ENCODE measurements around the gene STARD5. TPM values are rescaled to one million over a fixed set of nuclear protein-coding genes. Genes with fewer than 3 reads are reported as not detected.

The STARD5 gene
- total and polyA plus RNA-seq, 2 experiments from 2014 or later = 3.8 to 10.1 TPM

- H3K27ac ChIP-seq (ENCODE audit: low read depth) = no peak overlapping the region
- peaks cover 19% of the 10 kb centered on the region for H3K9me3 Mint-ChIP-seq
- no peaks in the 10 kb centered on the region for H3K4me1 Mint-ChIP-seq
- H3K27me3 Mint-ChIP-seq (ENCODE audit: insufficient read depth, low read depth, poor library complexity) = peaks cover 5% of the 10 kb centered on the region
- H3K27ac Mint-ChIP-seq = no peak overlapping the region
- no peak overlapping the region for H2AFZ ChIP-seq
- no peaks in the 10 kb centered on the region for H3F3A ChIP-seq (replicated peaks; ENCODE audit: low read depth)
- H3K4me1 ChIP-seq (ENCODE audit: insufficient read depth) = no peaks in the 10 kb centered on the region
- ATAC-seq (no peak), DNase-seq (ENCODE audit: low spot score) (no peak)
- H3K79me2 ChIP-seq (replicated peaks; ENCODE audit: insufficient read depth) = no peaks in the 10 kb centered on the region
- no peak overlapping the region for H3K4me3 Mint-ChIP-seq
- no peak overlapping the region for H3K4me2 ChIP-seq
- H3K36me3 Mint-ChIP-seq (ENCODE audit: low read depth) = peaks cover 10% of the 10 kb centered on the region
- H3K27me3 ChIP-seq (ENCODE audit: insufficient read depth) = no peaks in the 10 kb centered on the region
- H3K4me3 ChIP-seq = no peak overlapping the region
- H4K20me1 ChIP-seq (replicated peaks; ENCODE audit: insufficient read depth) = no peaks in the 10 kb centered on the region
- TF ChIP-seq REST (IDR thresholded peaks at IDR 0.05; ENCODE audit: unreplicated experiment) = no peak
- TF ChIP-seq NANOG (IDR thresholded peaks at IDR 0.05; ENCODE audit: borderline replicate concordance) = no peak
- TF ChIP-seq CTCF (conservative IDR thresholded peaks at IDR 0.05; ENCODE audit: low read depth in 2 of 2) = no peak
- no peaks in the 10 kb centered on the region; the same call in 1 of the 2 replicates for H3K36me3 ChIP-seq (ENCODE audit: insufficient read depth)
- H3K9me2 ChIP-seq (ENCODE audit: insufficient read depth) = no peaks in the 10 kb centered on the region
Observed at GRCh38 chr15:81281766-81282605, 42.0 kb downstream of the STARD5 start.

GRCh38 chr15:81281456-81281735 is 42.5 kb downstream of the STARD5 start:
- H3K9me2 ChIP-seq (ENCODE audit: insufficient read depth) = no peaks in the 10 kb centered on the region
- no peak overlapping the region for H3K27ac Mint-ChIP-seq
- TF ChIP-seq STAT1 (IDR thresholded peaks at IDR 0.05; ENCODE audit: unreplicated experiment) = no peak
- TF ChIP-seq ZNF462 (CRISPR knock-in tag; IDR thresholded peaks at IDR 0.05) = no peak
- no peak overlapping the region for H3K4me3 Mint-ChIP-seq
- ATAC-seq (no peak), DNase-seq (ENCODE audit: low spot score) (no peak)
- H3K36me3 Mint-ChIP-seq (ENCODE audit: low read depth) = peaks cover 14% of the 10 kb centered on the region
- H3K79me2 ChIP-seq (replicated peaks; ENCODE audit: insufficient read depth) = no peaks in the 10 kb centered on the region
- peaks cover 25% of the 10 kb centered on the region for H3K9me3 Mint-ChIP-seq
- no peak overlapping the region for H3K27ac ChIP-seq (ENCODE audit: low read depth)
- H3K4me1 Mint-ChIP-seq = no peaks in the 10 kb centered on the region
- H3K4me3 ChIP-seq = no peak overlapping the region
- H3K27me3 ChIP-seq (ENCODE audit: insufficient read depth) = no peaks in the 10 kb centered on the region
- no peak overlapping the region for H2AFZ ChIP-seq
- H4K20me1 ChIP-seq (replicated peaks; ENCODE audit: insufficient read depth) = no peaks in the 10 kb centered on the region
- H3K4me2 ChIP-seq = no peak overlapping the region
- no peaks in the 10 kb centered on the region for H3F3A ChIP-seq (replicated peaks; ENCODE audit: low read depth)
- no peaks in the 10 kb centered on the region; the same call in 1 of the 2 replicates for H3K36me3 ChIP-seq (ENCODE audit: insufficient read depth)
- no peaks in the 10 kb centered on the region for H3K4me1 ChIP-seq (ENCODE audit: insufficient read depth)
- peaks cover 5% of the 10 kb centered on the region for H3K27me3 Mint-ChIP-seq (ENCODE audit: insufficient read depth, low read depth, poor library complexity)

Measured in GM23338 (cell line).